ENCODE measurements around the gene IGF1R. TPM values are rescaled to one million over a fixed set of nuclear protein-coding genes. Genes with fewer than 3 reads are reported as not detected.

IGF1R gene
- total and polyA plus RNA-seq, 7 donors = 1.2 to 130 (median 39.6) TPM

DNA sequence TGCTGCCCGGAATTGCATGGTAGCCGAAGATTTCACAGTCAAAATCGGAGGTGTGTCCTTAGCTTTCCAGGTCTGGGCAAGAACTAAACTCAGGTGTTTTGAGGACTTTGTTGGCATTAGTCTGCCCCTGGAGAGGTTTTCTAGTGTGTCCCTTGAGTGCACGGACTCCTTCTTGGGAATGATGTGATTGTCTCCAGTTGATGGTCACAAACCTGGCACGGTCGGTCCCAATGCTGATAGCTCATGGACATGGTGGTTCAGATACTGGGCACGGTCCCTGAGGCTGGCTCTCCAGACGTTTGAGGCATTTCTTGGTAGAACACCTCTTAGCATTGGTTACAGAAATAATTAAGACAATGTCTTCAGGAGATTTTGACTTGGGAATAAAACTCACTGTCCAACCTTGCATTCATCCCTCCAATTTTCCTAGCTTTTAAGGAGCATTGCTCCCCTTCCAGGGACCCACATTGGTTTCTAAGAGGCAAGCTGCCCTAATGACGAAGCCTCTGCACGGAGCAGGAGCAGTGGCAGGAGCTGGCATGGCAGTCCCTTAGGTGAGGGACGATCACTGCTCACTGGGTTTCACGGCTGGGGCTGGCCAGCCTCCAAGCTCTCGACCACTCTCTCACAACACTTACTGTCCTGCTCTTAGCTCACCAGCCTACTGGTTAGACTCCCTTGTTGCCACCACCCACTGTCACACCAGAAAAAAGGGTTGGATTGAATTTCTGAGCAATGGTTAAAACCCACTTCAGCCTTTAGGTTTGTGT is 291.2 kb downstream of the IGF1R start:
- intact Hi-C loops (cut with DNase I) = loop anchor here (10.0 kb wide), 1 partner anchor 275 kb away; no protein-coding TSS in a partner anchor
- H3K36me3 ChIP-seq = peaks cover 3 to 68% (median 39%) of the 10 kb centered on the region in 4 donors
- DNase-seq = no peak
- H3K4me1 ChIP-seq = peaks cover 0 to 35% (median 29%) of the 10 kb centered on the region in 4 donors
- H3K27me3 ChIP-seq = no peaks in the 10 kb centered on the region
- no peak overlapping the region for H3K4me3 ChIP-seq
- TF ChIP-seq POLR2AphosphoS5 (IDR thresholded peaks at IDR 0.05) (no peak), POLR2A (IDR thresholded peaks at IDR 0.05) (no peak), EP300 (IDR thresholded peaks at IDR 0.05) (no peak)
- TF ChIP-seq, protein P1, sequence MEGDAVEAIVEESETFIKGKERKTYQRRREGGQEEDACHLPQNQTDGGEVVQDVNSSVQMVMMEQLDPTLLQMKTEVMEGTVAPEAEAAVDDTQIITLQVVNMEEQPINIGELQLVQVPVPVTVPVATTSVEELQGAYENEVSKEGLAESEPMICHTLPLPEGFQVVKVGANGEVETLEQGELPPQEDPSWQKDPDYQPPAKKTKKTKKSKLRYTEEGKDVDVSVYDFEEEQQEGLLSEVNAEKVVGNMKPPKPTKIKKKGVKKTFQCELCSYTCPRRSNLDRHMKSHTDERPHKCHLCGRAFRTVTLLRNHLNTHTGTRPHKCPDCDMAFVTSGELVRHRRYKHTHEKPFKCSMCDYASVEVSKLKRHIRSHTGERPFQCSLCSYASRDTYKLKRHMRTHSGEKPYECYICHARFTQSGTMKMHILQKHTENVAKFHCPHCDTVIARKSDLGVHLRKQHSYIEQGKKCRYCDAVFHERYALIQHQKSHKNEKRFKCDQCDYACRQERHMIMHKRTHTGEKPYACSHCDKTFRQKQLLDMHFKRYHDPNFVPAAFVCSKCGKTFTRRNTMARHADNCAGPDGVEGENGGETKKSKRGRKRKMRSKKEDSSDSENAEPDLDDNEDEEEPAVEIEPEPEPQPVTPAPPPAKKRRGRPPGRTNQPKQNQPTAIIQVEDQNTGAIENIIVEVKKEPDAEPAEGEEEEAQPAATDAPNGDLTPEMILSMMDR (IDR thresholded peaks at IDR 0.05) = no peak
- H3K9me3 ChIP-seq = no peaks in the 10 kb centered on the region
- no peak overlapping the region for H3K27ac ChIP-seq
- 86 to 92% methylated on average over 13 of the region's 13 CpGs for WGBS, 2 donors

GRCh38 chr15:98941595-98942255 is 293.4 kb downstream of the IGF1R start:
- WGBS, 2 donors = 23 to 72% methylated on average over 5 of the region's 5 CpGs

DNA sequence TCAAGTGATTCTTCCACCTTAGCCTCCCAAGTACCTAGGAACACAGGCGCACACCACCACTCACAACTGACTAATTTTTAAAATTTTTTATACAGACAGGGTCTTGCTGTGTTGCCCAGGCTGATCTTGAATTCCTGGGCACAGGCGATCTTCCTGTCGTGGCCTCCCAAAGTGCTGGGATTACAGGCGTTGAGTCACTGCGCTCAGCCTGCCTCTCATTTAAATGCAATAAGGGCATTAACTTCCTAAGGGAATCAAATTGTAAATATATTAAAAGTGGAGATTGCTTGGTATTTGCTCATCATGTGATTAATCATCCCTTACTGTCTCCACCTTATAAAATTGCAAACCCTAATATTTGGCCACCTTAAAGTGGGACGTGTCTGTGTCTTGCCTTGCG is 294.1 kb downstream of the IGF1R start:
- peak overlapping the region in 3 of 4 donors; percentile 72 to 85 (median 81) for H3K27ac ChIP-seq
- TF ChIP-seq EP300 (IDR thresholded peaks at IDR 0.05) (no peak), POLR2AphosphoS5 (IDR thresholded peaks at IDR 0.05) (no peak), POLR2A (IDR thresholded peaks at IDR 0.05) (no peak)
- TF ChIP-seq, protein P1 (IDR thresholded peaks at IDR 0.05) = no peak
- intact Hi-C loops (cut with DNase I) = loop anchor here (10.0 kb wide), 1 partner anchor 272 kb away; no protein-coding TSS in a partner anchor
- peaks cover 3 to 56% (median 25%) of the 10 kb centered on the region in 4 donors for H3K36me3 ChIP-seq
- H3K9me3 ChIP-seq = no peaks in the 10 kb centered on the region
- no peaks in the 10 kb centered on the region for H3K27me3 ChIP-seq
- H3K4me1 ChIP-seq = peaks cover 0 to 51% (median 45%) of the 10 kb centered on the region in 4 donors
- H3K4me3 ChIP-seq = no peak overlapping the region
- 94 to 95% methylated on average over 7 of the region's 7 CpGs for WGBS, 2 donors
- DNase-seq = no peak

More at GRCh38 chr15:98941595-98942255, 293.4 kb downstream of the IGF1R start:
- no peak for DNase-seq
- peak overlapping the region in 3 of 4 donors; percentile 9 to 85 (median 81) for H3K27ac ChIP-seq
- no peaks in the 10 kb centered on the region for H3K9me3 ChIP-seq
- H3K4me1 ChIP-seq = peaks cover 0 to 46% (median 42%) of the 10 kb centered on the region in 4 donors
- H3K27me3 ChIP-seq = no peaks in the 10 kb centered on the region
- no peak for TF ChIP-seq POLR2A (IDR thresholded peaks at IDR 0.05)
- no peak for TF ChIP-seq POLR2AphosphoS5 (IDR thresholded peaks at IDR 0.05)
- TF ChIP-seq, protein P1 (IDR thresholded peaks at IDR 0.05) = no peak
- no peak for TF ChIP-seq EP300 (IDR thresholded peaks at IDR 0.05)
- H3K4me3 ChIP-seq = no peak overlapping the region
- H3K36me3 ChIP-seq = peaks cover 3 to 61% (median 25%) of the 10 kb centered on the region in 4 donors
- intact Hi-C loops (cut with DNase I) = loop anchor here (10.0 kb wide), 1 partner anchor 273 kb away; no protein-coding TSS in a partner anchor

DNA sequence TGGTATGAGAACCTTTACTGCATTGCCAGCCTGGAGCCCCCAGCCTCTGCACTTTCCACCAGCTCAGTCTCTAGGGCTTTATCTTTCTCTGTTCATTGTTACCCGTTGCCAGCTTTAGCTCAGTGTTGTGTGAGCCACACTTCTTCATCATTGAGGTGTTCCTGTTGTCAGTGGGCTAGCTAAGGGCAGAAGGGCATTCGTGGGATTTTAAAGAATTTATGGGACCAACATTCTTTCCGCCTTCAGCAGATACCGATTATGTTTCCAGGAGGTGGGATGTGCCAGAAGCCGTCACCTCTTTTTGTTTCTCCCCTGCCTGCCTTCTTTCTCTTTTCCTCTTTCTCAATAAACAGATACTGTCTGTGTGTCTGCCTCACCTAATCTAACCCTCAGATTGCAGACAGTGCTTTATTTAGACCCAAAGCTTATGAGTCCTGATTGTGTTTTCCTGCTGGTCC is 294.7 kb downstream of the IGF1R start:
- Histone ChIP-seq H3K27me3 (no peaks in the 10 kb centered on the region), H3K36me3 (peaks cover 3 to 54% (median 27%) of the 10 kb centered on the region in 4 donors), H3K4me1 (peaks cover 0 to 51% (median 45%) of the 10 kb centered on the region in 4 donors), H3K9me3 (no peaks in the 10 kb centered on the region), H3K27ac (peak overlapping the region; percentile 62 to 85 (median 76)), H3K4me3 (no peak overlapping the region)
- DNase-seq = no peak
- TF ChIP-seq POLR2A (IDR thresholded peaks at IDR 0.05) (no peak), EP300 (IDR thresholded peaks at IDR 0.05) (no peak), POLR2AphosphoS5 (IDR thresholded peaks at IDR 0.05) (no peak)
- TF ChIP-seq, protein P1 (IDR thresholded peaks at IDR 0.05) = no peak
- 64 to 74% methylated on average over 5 of the region's 5 CpGs for whole genome bisulfite sequencing, 2 donors
- intact Hi-C loops (cut with DNase I) = loop anchor here (10.0 kb wide), 1 partner anchor 272 kb away; no protein-coding TSS in a partner anchor
